ENCODE results near the gene ABCA12. TPM values are rescaled to one million over a fixed set of nuclear protein-coding genes. Genes with fewer than 3 reads are reported as not detected.

Gene ABCA12
- total RNA-seq, 1 donor from 2014 or later, result 0.03 TPM

DNA sequence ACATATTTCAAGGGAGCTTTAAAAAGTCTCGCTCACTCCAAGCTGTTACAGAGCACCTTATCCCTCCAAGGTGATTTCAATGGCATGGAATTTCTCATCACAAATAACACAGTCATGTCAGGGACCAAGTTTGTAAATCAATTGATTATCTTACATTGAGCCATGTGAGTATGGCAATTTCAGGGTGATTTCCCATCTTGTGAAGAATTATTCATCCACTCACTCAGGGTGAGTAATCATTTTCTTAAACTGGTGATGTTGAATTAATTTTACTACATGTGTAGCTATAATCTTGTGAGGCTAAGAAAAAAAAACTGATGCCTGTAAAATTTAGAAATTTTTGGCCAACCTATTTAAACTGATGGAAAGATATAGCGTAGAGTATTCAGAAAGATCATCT is 3.3 kb upstream of the ABCA12 start:
- no peak for DNase-seq
- Histone ChIP-seq H3K4me3 (no peak overlapping the region), H3K9me3 (replicated peaks) (no peaks in the 10 kb centered on the region), H3K36me3 (no peaks in the 10 kb centered on the region), H3K27me3 (ENCODE audit: low read depth) (peaks cover 3% of the 10 kb centered on the region), H3K27ac (replicated peaks) (no peak overlapping the region), H3K4me1 (no peaks in the 10 kb centered on the region)
- intact Hi-C loops (cut with micrococcal nuclease), result no loop called here
- no peak for TF ChIP-seq CTCF (IDR thresholded peaks at IDR 0.05; ENCODE audit: borderline replicate concordance)

GRCh38 chr2:215140166-215140707 is 1.8 kb upstream of the ABCA12 start:
- Histone ChIP-seq H3K4me1 (no peaks in the 10 kb centered on the region), H3K4me3 (no peak overlapping the region), H3K36me3 (no peaks in the 10 kb centered on the region), H3K27me3 (ENCODE audit: low read depth) (peaks cover 3% of the 10 kb centered on the region), H3K27ac (replicated peaks) (no peak overlapping the region), H3K9me3 (replicated peaks) (no peaks in the 10 kb centered on the region)
- DNase-seq, result no peak
- no peak for TF ChIP-seq CTCF (IDR thresholded peaks at IDR 0.05; ENCODE audit: borderline replicate concordance)
- intact Hi-C loops (cut with micrococcal nuclease), result no loop called here

DNA sequence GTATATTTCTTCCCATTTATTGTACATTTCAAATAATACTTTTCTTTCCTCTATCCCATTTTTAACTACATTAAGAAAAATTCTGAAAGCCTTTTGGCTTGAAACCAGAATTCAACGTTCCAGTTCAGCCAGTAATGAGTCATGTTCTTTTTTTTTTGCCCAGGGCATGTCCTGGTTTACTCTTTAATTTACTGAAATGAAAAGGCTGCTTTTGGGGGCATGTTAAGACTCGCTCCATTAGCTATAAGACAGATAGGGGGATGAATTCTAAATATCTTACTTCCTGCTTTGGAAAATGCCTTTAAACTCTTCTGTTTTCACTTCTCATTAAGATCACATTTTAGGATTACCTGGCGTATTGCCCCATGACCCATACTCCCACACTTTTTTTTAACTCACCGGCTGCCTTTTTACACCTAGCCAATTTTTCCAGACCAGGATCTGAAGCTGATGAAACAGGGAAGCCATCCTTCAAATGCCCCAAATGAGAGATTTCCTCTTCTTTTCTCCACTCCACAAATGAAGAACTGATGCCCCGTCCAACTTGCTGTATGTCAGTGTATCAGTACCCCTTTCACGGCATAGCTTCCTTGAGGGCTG is 585 bp downstream of the ABCA12 start:
- no peak for TF ChIP-seq CTCF (IDR thresholded peaks at IDR 0.05; ENCODE audit: borderline replicate concordance)
- Histone ChIP-seq H3K9me3 (replicated peaks) (peaks cover 10% of the 10 kb centered on the region), H3K4me1 (no peaks in the 10 kb centered on the region), H3K27ac (replicated peaks) (no peak overlapping the region), H3K4me3 (no peak overlapping the region), H3K27me3 (ENCODE audit: low read depth) (peaks cover 3% of the 10 kb centered on the region), H3K36me3 (no peaks in the 10 kb centered on the region)
- no peak for DNase-seq
- intact Hi-C loops (cut with micrococcal nuclease), result no loop called here

DNA sequence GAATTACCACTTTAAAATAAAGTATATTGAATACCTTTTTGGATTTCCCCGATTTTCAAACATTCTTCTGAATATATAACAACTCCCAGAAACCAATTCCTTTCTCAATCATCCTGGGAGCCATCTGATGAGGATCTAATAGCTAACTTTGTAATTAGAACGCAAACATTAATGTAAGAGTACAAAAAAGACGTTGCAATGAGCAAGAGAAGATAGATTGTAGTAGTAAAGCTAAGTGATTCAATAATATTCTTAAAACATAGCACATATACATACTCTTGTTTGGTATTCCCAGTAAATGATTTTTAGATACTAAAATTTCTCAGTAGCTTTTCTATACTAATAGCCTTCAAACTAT is 1.1 kb downstream of the ABCA12 start:
- TF ChIP-seq CTCF (IDR thresholded peaks at IDR 0.05; ENCODE audit: borderline replicate concordance), result no peak
- no peaks in the 10 kb centered on the region for H3K36me3 ChIP-seq
- no peak overlapping the region for H3K4me3 ChIP-seq
- peaks cover 16% of the 10 kb centered on the region for H3K9me3 ChIP-seq (replicated peaks)
- peaks cover 3% of the 10 kb centered on the region for H3K27me3 ChIP-seq (ENCODE audit: low read depth)
- no peak for DNase-seq
- intact Hi-C loops (cut with micrococcal nuclease), result no loop called here
- H3K4me1 ChIP-seq, result no peaks in the 10 kb centered on the region
- no peak overlapping the region for H3K27ac ChIP-seq (replicated peaks)

- Histone ChIP-seq H3K36me3 (no peaks in the 10 kb centered on the region), H3K4me3 (no peak overlapping the region), H3K4me1 (no peaks in the 10 kb centered on the region), H3K9me3 (replicated peaks) (peaks cover 16% of the 10 kb centered on the region), H3K27me3 (ENCODE audit: low read depth) (peaks cover 3% of the 10 kb centered on the region), H3K27ac (replicated peaks) (no peak overlapping the region)
- intact Hi-C loops (cut with micrococcal nuclease), result no loop called here
- TF ChIP-seq CTCF (IDR thresholded peaks at IDR 0.05; ENCODE audit: borderline replicate concordance), result no peak
- DNase-seq, result no peak
Measured at GRCh38 chr2:215136669-215137328, 1.6 kb downstream of the ABCA12 start.
